Measurements from ENCODE around the gene NPHP3. TPM values are rescaled to one million over a fixed set of nuclear protein-coding genes. Genes with fewer than 3 reads are reported as not detected.
A peak's percentile ranks its signal among the peaks of the same experiment; 100 is the strongest.

Gene NPHP3
- total and polyA plus RNA-seq, 2 experiments from 2014 or later: 11.6 to 27.2 TPM

GRCh38 chr3:132660052-132660810 is 62.0 kb downstream of the NPHP3 start, which contains the start of gene UBA5:
TSS of gene UBA5 (plus strand) at chr3:132660329. CDS start at chr3:132660538, 209 bp downstream.
- Histone ChIP-seq H3K9me3 (ENCODE audit: low read depth) (no peaks in the 10 kb centered on the region), H2AFZ (peak within 1 kb of the TSS; percentile 97), H4K20me1 (ENCODE audit: insufficient read depth) (no peaks in the 10 kb centered on the region; the same call in 1 of the 2 replicates), H3K27ac (peak within 1 kb of the TSS; percentile 96), H3K9ac (peak within 1 kb of the TSS; percentile 94), H3K4me1 (ENCODE audit: insufficient read depth) (peaks cover 34% of the 10 kb centered on the region), H3K4me2 (ENCODE audit: unreplicated experiment) (peak within 1 kb of the TSS; percentile 88), H3K79me2 (ENCODE audit: insufficient read depth) (peaks cover 84% of the 10 kb centered on the region), H3K9me2 (ENCODE audit: insufficient read depth) (no peaks in the 10 kb centered on the region), H3K27me3 (replicated peaks; ENCODE audit: insufficient read depth) (no peaks in the 10 kb centered on the region), H3K36me3 (ENCODE audit: low read depth) (no peaks in the 10 kb centered on the region), H3F3A (ENCODE audit: insufficient read depth) (peaks cover 12% of the 10 kb centered on the region), H3K4me3 (peak within 1 kb of the TSS; percentile 94)
- WGBS, 2 experiments (ENCODE audit: low coverage in 1 of 2, low lambda C conversion rate in 2 of 2, missing lambda C conversion rate in 2 of 2): 0 to 1% methylated on average over 57 to 59 of the region's 64 CpGs
- in situ Hi-C loops (cut with MboI): no loop called here
- DNase-seq: peak; percentile 84
- TF ChIP-seq EZH2phosphoT487 (IDR thresholded peaks at IDR 0.05; ENCODE audit: insufficient read depth, low read depth) (no peak), EZH2 (IDR thresholded peaks at IDR 0.05; ENCODE audit: insufficient read depth, poor library complexity, severe bottlenecking) (no peak)

DNA sequence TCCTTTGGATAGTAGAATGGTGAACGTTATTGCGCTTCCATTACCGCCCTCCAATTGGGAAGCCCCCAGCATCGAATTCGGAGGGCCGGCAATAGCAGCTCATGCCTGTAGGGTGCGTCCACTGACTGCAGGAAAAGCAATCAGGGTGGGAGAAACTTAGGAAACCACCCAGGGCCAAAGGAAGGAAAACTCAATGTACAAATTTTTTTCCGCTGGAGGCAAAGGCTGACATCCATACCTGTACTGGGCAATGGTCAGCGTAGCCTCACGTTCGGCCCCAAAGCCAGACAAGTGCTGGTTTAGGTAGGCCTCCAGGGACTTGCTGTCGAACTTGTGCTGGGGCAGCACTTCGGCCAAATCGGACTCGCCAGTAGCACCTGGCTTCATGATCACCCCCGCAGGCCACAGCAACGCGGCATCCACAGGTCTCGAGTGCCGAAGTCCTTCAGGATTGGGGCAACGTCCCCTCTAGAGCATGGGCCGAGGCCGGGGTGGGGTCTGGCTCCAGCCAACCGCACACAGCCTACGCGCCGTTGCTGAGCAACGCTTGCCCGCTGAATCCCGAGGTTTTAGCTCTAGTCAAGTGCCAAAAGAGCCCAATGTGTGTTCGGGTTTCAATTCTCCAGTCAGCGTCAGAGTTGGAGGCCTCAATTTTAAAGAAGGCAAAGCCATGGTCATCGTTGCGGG is 62.7 kb downstream of the NPHP3 start, which contains the start of gene ACAD11:
ACAD11 (minus strand) TSS at position 445 of the 687 bp plus-strand sequence; CDS start at position 387, 58 bp downstream.
- 1 to 2% methylated on average over 34 of the region's 34 CpGs for WGBS, 2 experiments (ENCODE audit: low coverage in 1 of 2, low lambda C conversion rate in 2 of 2, missing lambda C conversion rate in 2 of 2)
- in situ Hi-C loops (cut with MboI): no loop called here
- peak within 1 kb of the TSS; percentile 97 for H2AFZ ChIP-seq
- no peaks in the 10 kb centered on the region for H3K9me2 ChIP-seq (ENCODE audit: insufficient read depth)
- no peaks in the 10 kb centered on the region for H3K36me3 ChIP-seq (ENCODE audit: low read depth)
- peak within 1 kb of the TSS; percentile 88 for H3K4me2 ChIP-seq (ENCODE audit: unreplicated experiment)
- peak; percentile 87 for DNase-seq
- H3K4me1 ChIP-seq (ENCODE audit: insufficient read depth): peaks cover 34% of the 10 kb centered on the region
- no peaks in the 10 kb centered on the region for H3K27me3 ChIP-seq (replicated peaks; ENCODE audit: insufficient read depth)
- H3K9ac ChIP-seq: peak within 1 kb of the TSS; percentile 94
- H4K20me1 ChIP-seq (ENCODE audit: insufficient read depth): no peaks in the 10 kb centered on the region; the same call in 1 of the 2 replicates
- TF ChIP-seq EZH2 (IDR thresholded peaks at IDR 0.05; ENCODE audit: insufficient read depth, poor library complexity, severe bottlenecking): no peak
- TF ChIP-seq EZH2phosphoT487 (IDR thresholded peaks at IDR 0.05; ENCODE audit: insufficient read depth, low read depth): no peak
- H3K79me2 ChIP-seq (ENCODE audit: insufficient read depth): peaks cover 76% of the 10 kb centered on the region
- H3K4me3 ChIP-seq: peak within 1 kb of the TSS; percentile 94
- peak within 1 kb of the TSS; percentile 96 for H3K27ac ChIP-seq
- no peaks in the 10 kb centered on the region for H3K9me3 ChIP-seq (ENCODE audit: low read depth)
- peaks cover 14% of the 10 kb centered on the region for H3F3A ChIP-seq (ENCODE audit: insufficient read depth)

DNA sequence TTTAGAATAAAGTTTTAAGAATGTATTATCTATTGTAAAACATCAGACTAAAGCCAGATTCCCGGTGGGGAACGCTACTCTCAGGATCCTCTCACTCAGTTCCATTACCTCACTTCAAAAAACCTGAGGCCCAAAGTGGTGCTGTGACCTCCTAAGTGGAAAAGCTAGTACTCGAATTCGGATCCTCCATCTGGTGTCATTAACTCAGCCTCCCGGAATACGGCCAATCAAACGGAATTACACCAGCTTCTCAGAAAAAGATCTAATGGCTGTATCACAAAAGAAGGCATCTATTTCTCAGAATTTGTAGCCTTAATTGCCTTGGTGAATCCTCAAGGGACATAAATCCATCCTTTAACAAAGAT is 63.2 kb downstream of the NPHP3 start:
- in situ Hi-C loops (cut with MboI): no loop called here
- DNase-seq: peak; percentile 67
- H3K79me2 ChIP-seq (ENCODE audit: insufficient read depth): peaks cover 72% of the 10 kb centered on the region

More for the DNA sequence above, 63.2 kb downstream of the NPHP3 start:
- no peaks in the 10 kb centered on the region; the same call in 1 of the 2 replicates for H4K20me1 ChIP-seq (ENCODE audit: insufficient read depth)
- 1 to 4% methylated on average over 7 of the region's 7 CpGs for WGBS, 2 experiments (ENCODE audit: low coverage in 1 of 2, low lambda C conversion rate in 2 of 2, missing lambda C conversion rate in 2 of 2)
- peaks cover 34% of the 10 kb centered on the region for H3K4me1 ChIP-seq (ENCODE audit: insufficient read depth)
- H3F3A ChIP-seq (ENCODE audit: insufficient read depth): peaks cover 19% of the 10 kb centered on the region
- peak overlapping the region; percentile 97 for H2AFZ ChIP-seq
- TF ChIP-seq EZH2phosphoT487 (IDR thresholded peaks at IDR 0.05; ENCODE audit: insufficient read depth, low read depth) (no peak), EZH2 (IDR thresholded peaks at IDR 0.05; ENCODE audit: insufficient read depth, poor library complexity, severe bottlenecking) (no peak)
- no peaks in the 10 kb centered on the region for H3K9me2 ChIP-seq (ENCODE audit: insufficient read depth)
- peak overlapping the region; percentile 96 for H3K27ac ChIP-seq
- peak overlapping the region; percentile 94 for H3K9ac ChIP-seq
- peak overlapping the region; percentile 88 for H3K4me2 ChIP-seq (ENCODE audit: unreplicated experiment)
- no peaks in the 10 kb centered on the region for H3K9me3 ChIP-seq (ENCODE audit: low read depth)
- no peaks in the 10 kb centered on the region for H3K36me3 ChIP-seq (ENCODE audit: low read depth)
- H3K4me3 ChIP-seq: peak overlapping the region; percentile 94
- H3K27me3 ChIP-seq (replicated peaks; ENCODE audit: insufficient read depth): no peaks in the 10 kb centered on the region
